WTC11 (cell line): ENCODE results near the gene MUC20. TPM values are rescaled to one million over a fixed set of nuclear protein-coding genes. Genes with fewer than 3 reads are reported as not detected.
A peak's percentile ranks its signal among the peaks of the same experiment; 100 is the strongest.
"Not testable (repeated sequence)": the region's sequence is repeated elsewhere in the genome, so short reads cannot be mapped to it uniquely, and the experiment has no call there.

ENCODE experiments used
- ATAC-seq: fragments of 200-7000 bp; cut with Tn5 transposase; 2 replicates; pipeline ENCODE4 v1.10.0; 2021; ENCODE audit warnings: mild to moderate bottlenecking, moderate library complexity
- CTCF ChIA-PET: fragments of 300-600 bp; sonication (Branson Sonifier 250); formaldehyde crosslinking; loops from one replicate; lab custom pipeline; 2021; ENCODE audit warnings: antibody characterized with exemption; lab: Charles Lee
- POLR2A ChIA-PET: fragments of 350-600 bp; sonication (Branson Sonifier 250); formaldehyde crosslinking; loops from one replicate; lab custom pipeline; 2021; ENCODE audit warnings: antibody characterized with exemption; lab: Charles Lee
- DNase-seq: peaks from one replicate; pipeline ENCODE4 v3.0.0; 2021; ENCODE audit warnings: low spot score
- H3K27ac Mint-ChIP-seq: 2 replicates; pipeline ENCODE4 v1.8.0; 2021; ENCODE audit warnings: mixed read lengths
- H3K27me3 Mint-ChIP-seq: 2 replicates; pipeline ENCODE4 v1.8.0; 2021; ENCODE audit warnings: low read depth, mild to moderate bottlenecking, moderate library complexity, mixed read lengths
- H3K36me3 Mint-ChIP-seq: 2 replicates; pipeline ENCODE4 v1.8.0; 2021; ENCODE audit warnings: mixed read lengths
- H3K4me1 Mint-ChIP-seq: 2 replicates; pipeline ENCODE4 v1.8.0; 2022; ENCODE audit warnings: mixed read lengths
- H3K4me3 Mint-ChIP-seq: 2 replicates; pipeline ENCODE4 v1.8.0; 2021; ENCODE audit warnings: mild to moderate bottlenecking, moderate library complexity, mixed read lengths
- H3K9me3 Mint-ChIP-seq: 2 replicates; pipeline ENCODE4 v1.8.0; 2021; ENCODE audit warnings: mixed read lengths
- CREB1 ChIP-seq: sonication (generic); formaldehyde crosslinking; IDR thresholded peaks from 2 replicates; pipeline ENCODE4 v1.8.0; 2023; ENCODE audit warnings: mild to moderate bottlenecking, missing genetic modification reagents
- ELF4 ChIP-seq: sonication (generic); formaldehyde crosslinking; IDR thresholded peaks from 2 replicates; pipeline ENCODE4 v1.8.1; 2022; ENCODE audit warnings: low read depth, mild to moderate bottlenecking, moderate library complexity, missing genetic modification reagents
- FOXP1 ChIP-seq: sonication (generic); formaldehyde crosslinking; IDR thresholded peaks from 2 replicates; pipeline ENCODE4 v1.8.0; 2022; ENCODE audit warnings: missing genetic modification reagents, mild to moderate bottlenecking, moderate library complexity, borderline replicate concordance
- SMAD3 ChIP-seq: sonication (generic); formaldehyde crosslinking; IDR thresholded peaks from 2 replicates; pipeline ENCODE4 v1.8.0; 2022; ENCODE audit warnings: missing genetic modification reagents, mild to moderate bottlenecking, borderline replicate concordance
- TEAD1 ChIP-seq: sonication (generic); formaldehyde crosslinking; IDR thresholded peaks from 2 replicates; pipeline ENCODE4 v1.8.0; 2022; ENCODE audit warnings: mild to moderate bottlenecking, missing genetic modification reagents
- ZNF317 ChIP-seq: sonication (generic); formaldehyde crosslinking; IDR thresholded peaks from 2 replicates; pipeline ENCODE4 v1.8.1; 2023; ENCODE audit warnings: low read depth, mild to moderate bottlenecking, moderate library complexity, missing genetic modification reagents, borderline replicate concordance
- ZNF671 ChIP-seq: fragments of 250-450 bp; sonication (Bioruptor Pico); IDR thresholded peaks from 2 replicates; pipeline ENCODE4 v1.8.0; 2021; ENCODE audit warnings: mild to moderate bottlenecking
- total RNA-seq: library from RNA; stranded (reverse); gene quantifications from 3 replicates; pipeline ENCODE4 v1.2.3, GENCODE V29; 2021
- TF ChIP-seq, protein P1 (sequence below): sonication (generic); formaldehyde crosslinking; IDR thresholded peaks from 2 replicates; pipeline ENCODE4 v1.8.0; 2022; ENCODE audit warnings: mild to moderate bottlenecking, missing genetic modification reagents
- TF ChIP-seq, protein P2 (sequence below): fragments of 250-450 bp; sonication (Bioruptor Pico); IDR thresholded peaks from 2 replicates; pipeline ENCODE4 v1.9.0; 2021; ENCODE audit warnings: mild to moderate bottlenecking
- TF ChIP-seq, protein P3 (sequence below): sonication (generic); formaldehyde crosslinking; IDR thresholded peaks from 2 replicates; pipeline ENCODE4 v1.8.0; 2023; ENCODE audit warnings: mild to moderate bottlenecking, missing genetic modification reagents
- TF ChIP-seq, protein P4 (sequence below): sonication (generic); formaldehyde crosslinking; IDR thresholded peaks from 2 replicates; pipeline ENCODE4 v1.8.1; 2023; ENCODE audit warnings: mild to moderate bottlenecking, missing genetic modification reagents
- TF ChIP-seq, protein P5 (sequence below): sonication (generic); formaldehyde crosslinking; IDR thresholded peaks from 2 replicates; pipeline ENCODE4 v1.8.1; 2022; ENCODE audit warnings: mild to moderate bottlenecking, moderate library complexity, missing genetic modification reagents

Gene MUC20
- total RNA-seq, 1 experiment from 2014 or later: 0.77 TPM

DNA sequence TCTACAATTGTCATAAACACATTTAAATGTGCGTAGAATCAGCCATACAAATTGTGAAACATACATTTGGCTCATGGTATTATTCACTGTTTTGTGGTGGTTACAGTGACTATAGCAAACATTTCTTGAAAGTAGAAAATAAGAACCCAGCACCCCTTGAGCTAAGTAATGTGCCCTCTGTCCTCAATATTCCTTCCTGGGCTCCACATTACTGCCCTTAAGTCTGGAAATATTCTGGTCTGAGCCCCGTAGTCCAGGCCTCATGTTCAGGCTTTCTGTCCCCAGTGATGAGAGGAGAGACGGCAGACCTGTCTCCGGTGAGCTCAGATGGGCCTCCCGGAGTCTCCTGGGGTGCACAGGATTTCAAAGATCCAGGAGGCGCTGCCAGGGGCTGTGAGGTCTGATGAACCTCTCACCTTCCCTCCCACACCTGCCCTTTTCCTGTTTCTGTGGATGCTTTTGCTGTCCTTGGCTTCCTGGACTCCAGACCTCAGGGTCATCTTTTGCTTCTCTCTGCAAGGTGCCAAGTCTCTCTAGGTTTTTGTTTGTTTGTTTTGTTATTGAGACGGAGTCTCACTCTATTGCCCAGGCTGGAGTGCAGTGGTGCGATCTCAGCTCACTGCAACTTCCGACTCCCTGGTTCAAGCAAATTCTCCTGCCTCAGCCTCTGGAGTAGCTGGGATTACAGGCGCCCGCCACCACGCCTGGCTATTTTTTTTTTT lies 8.8 kb upstream of the MUC20 start:
- ChIA-PET CTCF (interaction anchor here (0.7 to 0.9 kb wide), 2 partner anchors 36 to 140 kb away, joined by 3 read pairs; no protein-coding TSS in a partner anchor), POLR2A (no interaction called here)
- H3K27ac Mint-ChIP-seq: no peak overlapping the region
- no peak overlapping the region for H3K4me3 Mint-ChIP-seq
- DNase-seq (no peak), ATAC-seq (no peak)
- no peaks in the 10 kb centered on the region for H3K4me1 Mint-ChIP-seq
- peaks cover 27% of the 10 kb centered on the region for H3K9me3 Mint-ChIP-seq
- peak; percentile 83 for TF ChIP-seq ZNF317 (CRISPR knock-in tag)
- no peak for TF ChIP-seq ELF4
- TF ChIP-seq, protein P1, sequence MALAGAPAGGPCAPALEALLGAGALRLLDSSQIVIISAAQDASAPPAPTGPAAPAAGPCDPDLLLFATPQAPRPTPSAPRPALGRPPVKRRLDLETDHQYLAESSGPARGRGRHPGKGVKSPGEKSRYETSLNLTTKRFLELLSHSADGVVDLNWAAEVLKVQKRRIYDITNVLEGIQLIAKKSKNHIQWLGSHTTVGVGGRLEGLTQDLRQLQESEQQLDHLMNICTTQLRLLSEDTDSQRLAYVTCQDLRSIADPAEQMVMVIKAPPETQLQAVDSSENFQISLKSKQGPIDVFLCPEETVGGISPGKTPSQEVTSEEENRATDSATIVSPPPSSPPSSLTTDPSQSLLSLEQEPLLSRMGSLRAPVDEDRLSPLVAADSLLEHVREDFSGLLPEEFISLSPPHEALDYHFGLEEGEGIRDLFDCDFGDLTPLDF: no peak
- TF ChIP-seq, protein P2, sequence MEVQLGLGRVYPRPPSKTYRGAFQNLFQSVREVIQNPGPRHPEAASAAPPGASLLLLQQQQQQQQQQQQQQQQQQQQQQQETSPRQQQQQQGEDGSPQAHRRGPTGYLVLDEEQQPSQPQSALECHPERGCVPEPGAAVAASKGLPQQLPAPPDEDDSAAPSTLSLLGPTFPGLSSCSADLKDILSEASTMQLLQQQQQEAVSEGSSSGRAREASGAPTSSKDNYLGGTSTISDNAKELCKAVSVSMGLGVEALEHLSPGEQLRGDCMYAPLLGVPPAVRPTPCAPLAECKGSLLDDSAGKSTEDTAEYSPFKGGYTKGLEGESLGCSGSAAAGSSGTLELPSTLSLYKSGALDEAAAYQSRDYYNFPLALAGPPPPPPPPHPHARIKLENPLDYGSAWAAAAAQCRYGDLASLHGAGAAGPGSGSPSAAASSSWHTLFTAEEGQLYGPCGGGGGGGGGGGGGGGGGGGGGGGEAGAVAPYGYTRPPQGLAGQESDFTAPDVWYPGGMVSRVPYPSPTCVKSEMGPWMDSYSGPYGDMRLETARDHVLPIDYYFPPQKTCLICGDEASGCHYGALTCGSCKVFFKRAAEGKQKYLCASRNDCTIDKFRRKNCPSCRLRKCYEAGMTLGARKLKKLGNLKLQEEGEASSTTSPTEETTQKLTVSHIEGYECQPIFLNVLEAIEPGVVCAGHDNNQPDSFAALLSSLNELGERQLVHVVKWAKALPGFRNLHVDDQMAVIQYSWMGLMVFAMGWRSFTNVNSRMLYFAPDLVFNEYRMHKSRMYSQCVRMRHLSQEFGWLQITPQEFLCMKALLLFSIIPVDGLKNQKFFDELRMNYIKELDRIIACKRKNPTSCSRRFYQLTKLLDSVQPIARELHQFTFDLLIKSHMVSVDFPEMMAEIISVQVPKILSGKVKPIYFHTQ: no peak
- no peak for TF ChIP-seq CREB1 (CRISPR knock-in tag)
- TF ChIP-seq, protein P3, sequence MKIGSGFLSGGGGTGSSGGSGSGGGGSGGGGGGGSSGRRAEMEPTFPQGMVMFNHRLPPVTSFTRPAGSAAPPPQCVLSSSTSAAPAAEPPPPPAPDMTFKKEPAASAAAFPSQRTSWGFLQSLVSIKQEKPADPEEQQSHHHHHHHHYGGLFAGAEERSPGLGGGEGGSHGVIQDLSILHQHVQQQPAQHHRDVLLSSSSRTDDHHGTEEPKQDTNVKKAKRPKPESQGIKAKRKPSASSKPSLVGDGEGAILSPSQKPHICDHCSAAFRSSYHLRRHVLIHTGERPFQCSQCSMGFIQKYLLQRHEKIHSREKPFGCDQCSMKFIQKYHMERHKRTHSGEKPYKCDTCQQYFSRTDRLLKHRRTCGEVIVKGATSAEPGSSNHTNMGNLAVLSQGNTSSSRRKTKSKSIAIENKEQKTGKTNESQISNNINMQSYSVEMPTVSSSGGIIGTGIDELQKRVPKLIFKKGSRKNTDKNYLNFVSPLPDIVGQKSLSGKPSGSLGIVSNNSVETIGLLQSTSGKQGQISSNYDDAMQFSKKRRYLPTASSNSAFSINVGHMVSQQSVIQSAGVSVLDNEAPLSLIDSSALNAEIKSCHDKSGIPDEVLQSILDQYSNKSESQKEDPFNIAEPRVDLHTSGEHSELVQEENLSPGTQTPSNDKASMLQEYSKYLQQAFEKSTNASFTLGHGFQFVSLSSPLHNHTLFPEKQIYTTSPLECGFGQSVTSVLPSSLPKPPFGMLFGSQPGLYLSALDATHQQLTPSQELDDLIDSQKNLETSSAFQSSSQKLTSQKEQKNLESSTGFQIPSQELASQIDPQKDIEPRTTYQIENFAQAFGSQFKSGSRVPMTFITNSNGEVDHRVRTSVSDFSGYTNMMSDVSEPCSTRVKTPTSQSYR: no peak
- no peak for TF ChIP-seq ZNF671 (CRISPR knock-in tag)
- H3K27me3 Mint-ChIP-seq: peaks cover 22% of the 10 kb centered on the region
- H3K36me3 Mint-ChIP-seq: no peaks in the 10 kb centered on the region

DNA sequence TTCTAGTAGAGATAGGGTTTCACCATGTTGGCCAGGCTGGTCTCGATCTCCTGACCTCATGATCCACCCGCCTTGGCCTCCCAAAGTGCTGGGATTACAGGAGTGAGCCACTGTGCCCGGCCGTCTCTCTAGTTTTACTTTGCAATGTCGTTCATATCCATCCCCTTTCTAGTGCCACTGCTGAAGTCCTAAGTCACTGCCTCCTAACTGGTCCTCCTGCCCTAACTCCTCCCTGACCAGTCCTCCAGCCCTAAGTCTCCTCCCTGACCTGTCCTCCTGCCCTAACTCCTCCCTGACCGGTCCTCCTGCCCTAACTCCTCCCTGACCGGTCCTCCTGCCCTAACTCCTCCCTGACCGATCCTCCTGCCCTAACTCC lies 8.3 kb upstream of the MUC20 start:
- peaks cover 27% of the 10 kb centered on the region for H3K9me3 Mint-ChIP-seq

DNA sequence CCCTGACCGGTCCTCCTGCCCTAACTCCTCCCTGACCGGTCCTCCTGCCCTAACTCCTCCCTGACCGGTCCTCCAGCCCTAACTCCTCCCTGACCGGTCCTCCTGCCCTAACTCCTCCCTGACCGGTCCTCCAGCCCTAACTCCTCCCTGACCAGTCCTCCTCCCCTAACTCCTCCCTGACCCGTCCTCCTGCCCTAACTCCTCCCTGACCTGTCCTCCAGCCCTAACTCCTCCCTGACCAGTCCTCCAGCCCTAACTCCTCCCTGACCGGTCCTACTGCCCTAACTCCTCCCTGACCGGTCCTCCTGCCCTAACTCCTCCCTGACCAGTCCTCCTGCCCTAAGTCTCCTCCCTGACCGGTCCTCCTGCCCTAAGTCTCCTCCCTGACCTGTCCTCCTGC lies 7.6 kb upstream of the MUC20 start:
- H3K9me3 Mint-ChIP-seq: peaks cover 27% of the 10 kb centered on the region
- CTCF ChIA-PET, H3K4me3 Mint-ChIP-seq, H3K4me1 Mint-ChIP-seq, POLR2A ChIA-PET, H3K36me3 Mint-ChIP-seq, H3K27ac Mint-ChIP-seq, ATAC-seq, DNase-seq: not testable (repeated sequence)
- H3K27me3 Mint-ChIP-seq: peaks cover 21% of the 10 kb centered on the region

More for the DNA sequence above, 8.3 kb upstream of the MUC20 start:
- H3K4me3 Mint-ChIP-seq, H3K27ac Mint-ChIP-seq, H3K4me1 Mint-ChIP-seq, ATAC-seq, DNase-seq, POLR2A ChIA-PET, H3K36me3 Mint-ChIP-seq: not testable (repeated sequence)
- peaks cover 22% of the 10 kb centered on the region for H3K27me3 Mint-ChIP-seq
- CTCF ChIA-PET: interaction anchor here (0.7 to 0.9 kb wide), 2 partner anchors 35 to 140 kb away, joined by 3 read pairs; no protein-coding TSS in a partner anchor

DNA sequence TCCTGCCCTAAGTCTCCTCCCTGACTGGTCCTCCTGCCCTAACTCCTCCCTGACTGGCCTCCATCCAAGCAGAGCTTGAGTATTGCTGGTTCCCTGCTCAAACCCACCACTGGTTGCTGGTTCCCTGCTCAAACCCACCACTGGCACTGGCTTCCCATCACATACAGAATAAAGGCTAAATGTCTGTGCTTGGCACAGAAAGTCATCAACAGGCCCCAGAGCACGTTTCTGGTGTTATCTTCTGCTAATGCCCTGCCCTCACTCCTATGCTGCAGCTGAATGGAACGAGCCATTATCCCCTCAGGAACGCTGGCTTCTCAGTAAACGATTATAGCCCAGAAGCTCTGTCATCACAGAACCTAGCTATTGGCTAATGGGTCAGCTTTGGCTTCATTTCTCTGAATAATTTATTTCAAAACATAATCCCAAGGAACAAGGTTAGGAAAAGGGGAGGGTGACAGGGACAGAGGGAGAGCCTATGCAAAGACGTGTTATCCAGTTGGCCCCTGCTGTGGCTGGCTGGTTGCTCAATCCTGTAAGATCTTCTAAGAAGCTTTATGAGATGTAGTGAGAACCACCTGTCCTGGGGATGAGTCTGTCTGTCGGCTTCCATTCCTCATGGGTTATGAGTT lies 6.3 kb upstream of the MUC20 start:
- peaks cover 22% of the 10 kb centered on the region for H3K4me1 Mint-ChIP-seq
- no peaks in the 10 kb centered on the region for H3K36me3 Mint-ChIP-seq
- no peak for TF ChIP-seq FOXP1 (CRISPR knock-in tag)
- TF ChIP-seq, protein P4, sequence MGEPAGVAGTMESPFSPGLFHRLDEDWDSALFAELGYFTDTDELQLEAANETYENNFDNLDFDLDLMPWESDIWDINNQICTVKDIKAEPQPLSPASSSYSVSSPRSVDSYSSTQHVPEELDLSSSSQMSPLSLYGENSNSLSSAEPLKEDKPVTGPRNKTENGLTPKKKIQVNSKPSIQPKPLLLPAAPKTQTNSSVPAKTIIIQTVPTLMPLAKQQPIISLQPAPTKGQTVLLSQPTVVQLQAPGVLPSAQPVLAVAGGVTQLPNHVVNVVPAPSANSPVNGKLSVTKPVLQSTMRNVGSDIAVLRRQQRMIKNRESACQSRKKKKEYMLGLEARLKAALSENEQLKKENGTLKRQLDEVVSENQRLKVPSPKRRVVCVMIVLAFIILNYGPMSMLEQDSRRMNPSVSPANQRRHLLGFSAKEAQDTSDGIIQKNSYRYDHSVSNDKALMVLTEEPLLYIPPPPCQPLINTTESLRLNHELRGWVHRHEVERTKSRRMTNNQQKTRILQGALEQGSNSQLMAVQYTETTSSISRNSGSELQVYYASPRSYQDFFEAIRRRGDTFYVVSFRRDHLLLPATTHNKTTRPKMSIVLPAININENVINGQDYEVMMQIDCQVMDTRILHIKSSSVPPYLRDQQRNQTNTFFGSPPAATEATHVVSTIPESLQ (CRISPR knock-in tag): no peak
- no peak for TF ChIP-seq TEAD1 (CRISPR knock-in tag)
- TF ChIP-seq SMAD3 (CRISPR knock-in tag): no peak
- TF ChIP-seq, protein P5, sequence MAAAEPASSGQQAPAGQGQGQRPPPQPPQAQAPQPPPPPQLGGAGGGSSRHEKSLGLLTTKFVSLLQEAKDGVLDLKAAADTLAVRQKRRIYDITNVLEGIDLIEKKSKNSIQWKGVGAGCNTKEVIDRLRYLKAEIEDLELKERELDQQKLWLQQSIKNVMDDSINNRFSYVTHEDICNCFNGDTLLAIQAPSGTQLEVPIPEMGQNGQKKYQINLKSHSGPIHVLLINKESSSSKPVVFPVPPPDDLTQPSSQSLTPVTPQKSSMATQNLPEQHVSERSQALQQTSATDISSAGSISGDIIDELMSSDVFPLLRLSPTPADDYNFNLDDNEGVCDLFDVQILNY (CRISPR knock-in tag): no peak
- ATAC-seq (no peak), DNase-seq (no peak)
- H3K9me3 Mint-ChIP-seq: peaks cover 23% of the 10 kb centered on the region
- H3K27ac Mint-ChIP-seq: no peak overlapping the region
- ChIA-PET POLR2A (no interaction called here), CTCF (interaction anchor here (1.5 kb wide), 1 partner anchor 33 kb away, joined by 6 read pairs; no protein-coding TSS in a partner anchor)
- H3K4me3 Mint-ChIP-seq: no peak overlapping the region
- peaks cover 9% of the 10 kb centered on the region for H3K27me3 Mint-ChIP-seq
